Ishikawa (cell line): ENCODE results near the gene LSM7.

Source experiments
- CREB1 ChIP-seq: IDR thresholded peaks from 2 replicates; pipeline ENCODE4 v1.6.1; 2012; ENCODE audit warnings: low read depth
- EP300 ChIP-seq: IDR thresholded peaks from 2 replicates; pipeline ENCODE4 v1.6.1; 2012; ENCODE audit warnings: borderline replicate concordance
- FOXM1 ChIP-seq: IDR thresholded peaks from 2 replicates; pipeline ENCODE4 v1.6.1; 2012; ENCODE audit warnings: low read depth, borderline replicate concordance
- NFIC ChIP-seq: IDR thresholded peaks from 2 replicates; pipeline ENCODE4 v1.6.1; 2012
- TAF1 ChIP-seq: IDR thresholded peaks from 2 replicates; pipeline ENCODE4 v1.6.1; 2012; ENCODE audit warnings: low read depth, mild to moderate bottlenecking
- TCF12 ChIP-seq: IDR thresholded peaks from 2 replicates; pipeline ENCODE4 v1.6.1; 2012; ENCODE audit warnings: low read depth
- TEAD4 ChIP-seq: IDR thresholded peaks from 2 replicates; pipeline ENCODE4 v1.6.1; 2012
- YY1 ChIP-seq: IDR thresholded peaks from 2 replicates; pipeline ENCODE4 v1.6.1; 2012; ENCODE audit warnings: low read depth
- ZBTB7A ChIP-seq: IDR thresholded peaks from 2 replicates; pipeline ENCODE4 v1.6.1; 2012; ENCODE audit warnings: low read depth
- TF ChIP-seq, protein P1 (sequence below): IDR thresholded peaks from 2 replicates; pipeline ENCODE4 v1.6.1; 2012
- TF ChIP-seq, protein P2 (sequence below): IDR thresholded peaks from 2 replicates; pipeline ENCODE4 v1.6.1; 2012
- TF ChIP-seq, protein P3 (sequence below): IDR thresholded peaks from 2 replicates; pipeline ENCODE4 v1.6.1; 2012; ENCODE audit warnings: low read depth, mild to moderate bottlenecking

DNA sequence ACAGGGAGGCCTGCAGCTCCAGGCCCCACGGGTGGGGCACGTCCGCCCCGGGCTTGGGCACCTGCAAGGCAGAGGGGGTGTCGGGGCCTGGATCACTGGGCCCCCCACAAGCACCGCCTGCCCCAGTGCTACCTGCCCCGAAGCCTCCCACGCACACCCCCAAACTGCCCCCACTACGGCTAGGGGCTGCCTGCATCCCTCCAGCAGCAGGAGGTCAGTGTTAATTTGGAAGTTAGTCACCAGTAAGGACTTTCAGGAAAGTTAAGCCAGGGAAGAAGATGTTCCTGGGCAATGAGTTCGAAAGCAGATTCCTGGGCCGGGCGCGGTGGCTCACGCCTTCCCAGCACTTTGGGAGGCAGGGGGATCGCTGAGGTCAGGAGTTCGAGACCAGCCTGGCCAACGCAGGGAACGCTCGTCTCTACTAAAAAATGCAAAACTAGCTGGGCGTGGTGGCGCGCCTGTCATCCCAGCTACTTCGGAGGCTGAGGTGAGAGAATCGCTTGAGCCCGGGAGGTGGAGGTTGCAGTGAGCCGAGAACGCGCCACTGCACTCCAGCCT lies 51.9 kb downstream of the LSM7 start:
- no peak for TF ChIP-seq NFIC
- no peak for TF ChIP-seq TAF1
- TF ChIP-seq, protein P1, sequence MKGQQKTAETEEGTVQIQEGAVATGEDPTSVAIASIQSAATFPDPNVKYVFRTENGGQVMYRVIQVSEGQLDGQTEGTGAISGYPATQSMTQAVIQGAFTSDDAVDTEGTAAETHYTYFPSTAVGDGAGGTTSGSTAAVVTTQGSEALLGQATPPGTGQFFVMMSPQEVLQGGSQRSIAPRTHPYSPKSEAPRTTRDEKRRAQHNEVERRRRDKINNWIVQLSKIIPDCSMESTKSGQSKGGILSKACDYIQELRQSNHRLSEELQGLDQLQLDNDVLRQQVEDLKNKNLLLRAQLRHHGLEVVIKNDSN, result no peak
- no peak for TF ChIP-seq CREB1
- TF ChIP-seq, protein P2, sequence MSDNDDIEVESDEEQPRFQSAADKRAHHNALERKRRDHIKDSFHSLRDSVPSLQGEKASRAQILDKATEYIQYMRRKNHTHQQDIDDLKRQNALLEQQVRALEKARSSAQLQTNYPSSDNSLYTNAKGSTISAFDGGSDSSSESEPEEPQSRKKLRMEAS, result no peak
- no peak for TF ChIP-seq TCF12
- TF ChIP-seq TEAD4, result no peak
- TF ChIP-seq YY1, result no peak
- no peak for TF ChIP-seq FOXM1
- TF ChIP-seq, protein P3, sequence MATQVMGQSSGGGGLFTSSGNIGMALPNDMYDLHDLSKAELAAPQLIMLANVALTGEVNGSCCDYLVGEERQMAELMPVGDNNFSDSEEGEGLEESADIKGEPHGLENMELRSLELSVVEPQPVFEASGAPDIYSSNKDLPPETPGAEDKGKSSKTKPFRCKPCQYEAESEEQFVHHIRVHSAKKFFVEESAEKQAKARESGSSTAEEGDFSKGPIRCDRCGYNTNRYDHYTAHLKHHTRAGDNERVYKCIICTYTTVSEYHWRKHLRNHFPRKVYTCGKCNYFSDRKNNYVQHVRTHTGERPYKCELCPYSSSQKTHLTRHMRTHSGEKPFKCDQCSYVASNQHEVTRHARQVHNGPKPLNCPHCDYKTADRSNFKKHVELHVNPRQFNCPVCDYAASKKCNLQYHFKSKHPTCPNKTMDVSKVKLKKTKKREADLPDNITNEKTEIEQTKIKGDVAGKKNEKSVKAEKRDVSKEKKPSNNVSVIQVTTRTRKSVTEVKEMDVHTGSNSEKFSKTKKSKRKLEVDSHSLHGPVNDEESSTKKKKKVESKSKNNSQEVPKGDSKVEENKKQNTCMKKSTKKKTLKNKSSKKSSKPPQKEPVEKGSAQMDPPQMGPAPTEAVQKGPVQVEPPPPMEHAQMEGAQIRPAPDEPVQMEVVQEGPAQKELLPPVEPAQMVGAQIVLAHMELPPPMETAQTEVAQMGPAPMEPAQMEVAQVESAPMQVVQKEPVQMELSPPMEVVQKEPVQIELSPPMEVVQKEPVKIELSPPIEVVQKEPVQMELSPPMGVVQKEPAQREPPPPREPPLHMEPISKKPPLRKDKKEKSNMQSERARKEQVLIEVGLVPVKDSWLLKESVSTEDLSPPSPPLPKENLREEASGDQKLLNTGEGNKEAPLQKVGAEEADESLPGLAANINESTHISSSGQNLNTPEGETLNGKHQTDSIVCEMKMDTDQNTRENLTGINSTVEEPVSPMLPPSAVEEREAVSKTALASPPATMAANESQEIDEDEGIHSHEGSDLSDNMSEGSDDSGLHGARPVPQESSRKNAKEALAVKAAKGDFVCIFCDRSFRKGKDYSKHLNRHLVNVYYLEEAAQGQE, result no peak
- no peak for TF ChIP-seq EP300
- TF ChIP-seq ZBTB7A, result no peak
